IPS-18c (cell line): ENCODE measurements around the gene LRRC71.
A peak's percentile ranks its signal among the peaks of the same experiment; 100 is the strongest.

Experiments
- H3K4me3 ChIP-seq: 2 replicates; pipeline ENCODE4 v1.7.0; 2013; ENCODE audit warnings: low read depth, mild to moderate bottlenecking, low read length, moderate library complexity; ENCODE audit not compliant: insufficient read depth
- H3K9me3 ChIP-seq: one replicate; pipeline ENCODE4 v1.6.1; 2013; ENCODE audit warnings: mild to moderate bottlenecking, low read length, moderate library complexity; ENCODE audit not compliant: control insufficient read depth, insufficient read depth

The LRRC71 gene

GRCh38 chr1:156886583-156887281 is 33.7 kb upstream of the LRRC71 start:
- H3K4me3 ChIP-seq: peak overlapping the region; percentile 1; the same call in 1 of the 2 replicates
- H3K9me3 ChIP-seq: no peaks in the 10 kb centered on the region

DNA sequence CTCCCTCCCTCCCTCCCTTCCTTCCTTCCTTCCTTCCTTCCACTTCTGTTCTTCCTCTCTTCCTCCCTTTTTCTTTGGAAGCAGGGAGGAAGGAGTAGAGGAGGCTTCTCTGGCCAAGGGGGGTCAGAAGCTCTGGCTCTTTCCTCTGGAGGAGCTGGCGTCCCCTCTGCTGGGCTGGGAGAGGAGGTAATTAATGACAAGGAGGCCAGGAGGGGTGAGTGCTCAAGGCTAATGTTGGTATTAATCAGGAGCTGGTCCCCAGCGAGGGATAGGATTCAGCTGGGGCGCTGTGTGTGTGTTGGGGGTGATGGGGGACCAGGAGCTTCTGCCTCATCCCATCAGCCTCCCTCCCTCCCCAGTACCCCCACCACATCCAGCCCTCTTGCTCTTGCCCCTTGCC is 33.1 kb upstream of the LRRC71 start:
- Histone ChIP-seq H3K9me3 (no peaks in the 10 kb centered on the region), H3K4me3 (no peak overlapping the region; the same call in 1 of the 2 replicates)

- H3K9me3 ChIP-seq: no peaks in the 10 kb centered on the region
- no peak overlapping the region for H3K4me3 ChIP-seq
Measured at GRCh38 chr1:156887734-156888133, 32.7 kb upstream of the LRRC71 start.

DNA sequence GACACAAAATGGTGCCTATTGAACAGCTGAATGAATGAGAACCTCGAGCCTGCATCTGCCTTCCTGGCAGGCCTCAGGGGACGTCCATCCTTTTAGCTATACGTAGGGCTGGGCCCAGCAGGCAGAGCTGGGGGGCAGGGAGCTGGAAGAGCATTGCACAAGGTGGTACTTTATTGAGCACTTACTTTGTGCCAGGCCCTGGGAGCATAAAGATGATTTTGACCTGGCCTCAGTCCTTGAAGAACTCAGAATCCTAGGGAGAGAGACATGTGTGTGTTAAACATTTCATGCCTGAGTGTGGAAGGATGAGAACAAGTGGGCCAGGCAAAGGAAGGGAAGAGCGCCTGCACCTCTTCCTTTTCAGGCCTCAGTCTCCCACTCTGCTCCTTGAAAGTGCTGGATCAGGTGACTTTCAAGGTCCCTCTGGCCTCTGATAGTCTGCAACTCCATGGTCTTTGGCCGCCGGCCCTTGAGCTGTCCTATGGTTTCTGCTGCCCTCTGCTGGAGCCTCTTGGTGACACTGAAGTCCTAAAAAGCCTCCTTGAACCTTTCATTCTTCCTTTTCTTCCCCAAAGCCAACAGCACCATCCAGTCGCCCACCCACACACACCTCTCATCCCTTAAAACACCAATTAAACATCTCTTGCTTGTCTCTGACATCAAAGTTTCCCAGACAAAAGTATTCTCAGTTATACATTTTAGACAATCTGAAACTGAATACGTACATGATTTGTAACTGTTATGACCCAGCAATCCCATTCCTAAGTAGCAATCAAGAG is 30.4 kb upstream of the LRRC71 start:
- H3K9me3 ChIP-seq: no peaks in the 10 kb centered on the region
- no peak overlapping the region for H3K4me3 ChIP-seq

DNA sequence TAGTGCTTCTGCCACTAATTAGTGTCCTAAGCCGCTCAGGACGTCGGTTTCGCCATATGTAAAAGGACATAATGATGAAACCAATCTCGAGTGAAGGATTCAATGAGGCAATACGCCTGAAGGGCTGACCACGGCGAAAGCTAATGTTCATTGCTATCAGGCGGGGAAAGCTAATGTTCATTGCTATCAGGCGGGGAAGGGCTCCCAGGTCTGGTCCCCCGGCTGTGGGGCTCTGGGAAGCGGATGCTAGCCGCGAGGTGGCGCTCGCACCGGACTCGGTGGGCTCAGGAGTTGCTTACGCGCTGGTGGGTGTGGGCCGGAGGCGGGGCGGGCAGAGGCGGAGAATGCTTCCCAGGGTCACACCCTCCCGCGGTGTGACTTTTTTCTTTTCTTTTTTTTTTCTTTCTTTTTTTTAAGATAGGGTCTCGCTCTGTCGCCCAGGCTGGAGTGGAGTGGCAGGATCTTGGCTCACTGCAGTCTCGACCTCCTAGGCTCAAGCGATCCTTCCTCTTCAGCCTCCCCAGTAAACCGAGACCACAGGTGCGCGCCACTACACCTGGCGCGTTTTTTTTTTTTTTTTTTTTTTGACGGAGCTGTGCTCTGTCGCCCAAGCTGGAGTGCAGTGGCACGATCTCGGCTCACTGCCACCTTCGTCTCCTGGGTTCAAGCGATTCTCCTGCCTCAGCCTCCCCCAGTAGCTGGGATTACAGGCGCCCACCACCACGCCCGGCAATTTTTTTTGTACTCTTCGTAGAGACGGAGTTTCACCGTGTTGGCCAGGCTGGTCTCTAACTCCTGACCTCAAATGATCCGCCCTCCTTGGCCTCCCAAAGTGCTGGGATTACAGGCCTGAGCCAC is 28.0 kb upstream of the LRRC71 start:
- H3K9me3 ChIP-seq: no peaks in the 10 kb centered on the region
- peak overlapping the region; percentile 10; the same call in 1 of the 2 replicates for H3K4me3 ChIP-seq

DNA sequence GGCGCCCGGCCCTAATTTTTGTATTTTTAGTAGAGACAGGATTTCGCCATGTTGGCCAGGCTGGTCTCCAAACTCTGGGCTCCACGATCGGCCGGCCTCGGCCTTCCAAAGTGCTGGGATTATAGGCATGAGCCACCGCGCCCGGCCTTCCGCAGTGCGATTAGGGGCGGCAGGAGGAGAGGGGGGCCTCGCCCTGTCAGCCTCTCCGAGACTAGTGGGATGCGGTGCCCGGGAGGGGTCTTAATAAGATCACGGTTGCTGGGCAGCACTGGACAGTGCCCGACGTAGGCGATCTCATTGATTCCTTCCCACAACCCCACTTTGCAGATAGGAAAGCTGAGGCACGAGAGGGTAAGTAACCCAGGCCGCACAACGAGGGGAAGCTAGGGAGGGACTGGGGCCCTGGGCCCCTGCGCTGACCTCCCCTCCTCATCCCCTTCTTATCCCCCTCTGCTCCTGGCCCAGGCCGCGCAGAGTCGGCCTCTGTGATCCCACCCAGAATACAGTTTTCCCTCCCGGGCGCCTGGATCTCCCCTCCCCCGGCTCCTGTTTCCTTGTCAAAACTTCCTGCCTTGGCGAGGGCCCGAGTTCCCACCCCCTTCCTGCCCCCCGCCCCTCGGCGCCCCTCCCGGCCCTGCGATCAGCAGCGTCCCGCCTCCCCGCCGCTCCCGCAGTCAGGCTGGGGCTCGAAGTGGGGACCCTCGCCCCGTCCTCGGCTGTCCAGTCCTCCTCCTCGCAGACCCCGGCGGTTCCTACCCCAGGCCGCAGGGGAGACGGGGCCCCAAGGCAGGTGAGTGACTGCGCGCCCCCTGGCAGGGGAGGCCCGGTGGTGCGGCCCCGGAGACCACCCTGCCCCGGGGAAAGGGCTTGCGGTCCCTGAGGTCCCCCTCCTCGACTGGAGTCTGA is 27.1 kb upstream of the LRRC71 start, which contains the start of gene PEAR1:
Gene PEAR1, plus strand, starts transcription at position 671 of the 906 bp plus-strand sequence. CDS start 10,209 bp downstream, outside the sequence.
- Histone ChIP-seq H3K4me3 (peak within 1 kb of the TSS; percentile 44), H3K9me3 (no peaks in the 10 kb centered on the region)

DNA sequence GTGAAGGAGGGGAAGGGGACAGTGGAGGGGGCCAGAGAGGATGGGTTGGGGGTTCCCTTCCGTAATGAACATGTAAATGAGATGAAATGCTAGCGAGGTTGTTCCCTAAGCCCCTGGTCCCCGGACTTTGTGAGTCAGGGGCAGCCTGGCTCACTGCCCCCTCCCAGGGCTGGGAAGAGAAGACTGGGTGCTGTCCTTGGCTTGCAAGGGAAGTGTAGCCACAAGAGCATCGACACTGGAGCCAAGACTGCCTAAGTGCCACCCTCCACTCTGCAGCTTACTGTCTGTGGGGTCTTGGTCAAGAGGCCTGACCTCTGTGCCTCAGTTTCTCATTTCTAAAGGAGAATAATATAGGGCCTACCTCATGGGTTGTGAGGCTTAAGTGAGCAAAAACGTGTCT is 26.4 kb upstream of the LRRC71 start:
- Histone ChIP-seq H3K9me3 (no peaks in the 10 kb centered on the region), H3K4me3 (peak overlapping the region; percentile 40; the same call in 1 of the 2 replicates)

GRCh38 chr1:156894711-156895454 is 25.5 kb upstream of the LRRC71 start:
- Histone ChIP-seq H3K9me3 (no peaks in the 10 kb centered on the region), H3K4me3 (no peak overlapping the region)

DNA sequence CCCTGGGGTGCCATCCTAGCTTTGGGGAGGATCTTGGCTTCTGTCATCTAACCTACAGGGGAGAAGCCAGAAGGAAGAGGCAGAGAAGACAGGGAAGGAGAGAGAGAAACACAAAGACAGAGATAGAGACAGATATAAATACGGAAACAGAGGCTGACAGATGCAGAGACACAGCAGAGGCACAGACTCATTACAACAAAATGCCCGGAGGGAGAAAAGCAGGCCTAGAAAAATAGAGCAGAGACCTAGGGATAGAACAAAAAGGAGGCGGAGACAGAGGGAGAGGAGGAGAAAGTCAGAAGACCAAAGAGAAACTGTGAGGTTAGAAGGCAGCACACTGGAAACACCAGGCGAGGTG is 25.0 kb upstream of the LRRC71 start:
- no peak overlapping the region for H3K4me3 ChIP-seq
- H3K9me3 ChIP-seq: no peaks in the 10 kb centered on the region

DNA sequence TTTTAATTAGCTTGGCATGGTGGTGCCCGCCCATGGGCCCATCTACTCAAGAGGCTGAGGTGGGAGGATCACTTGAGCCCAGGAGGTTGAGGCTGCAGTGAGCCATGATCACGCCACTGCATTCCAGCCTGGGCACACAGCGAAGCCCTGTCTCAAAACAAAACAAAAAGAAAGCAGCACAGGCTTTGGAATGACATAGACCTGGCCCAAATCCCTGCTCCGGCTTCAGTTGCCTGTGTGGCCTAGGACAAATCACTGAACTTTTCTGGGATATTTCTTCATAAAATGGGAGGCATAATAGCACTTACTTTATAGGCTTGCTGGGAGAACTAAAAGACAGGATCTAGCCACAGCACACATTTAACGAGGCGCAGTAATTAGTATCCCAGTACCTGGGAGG is 24.5 kb upstream of the LRRC71 start:
- no peak overlapping the region for H3K4me3 ChIP-seq
- no peaks in the 10 kb centered on the region for H3K9me3 ChIP-seq

DNA sequence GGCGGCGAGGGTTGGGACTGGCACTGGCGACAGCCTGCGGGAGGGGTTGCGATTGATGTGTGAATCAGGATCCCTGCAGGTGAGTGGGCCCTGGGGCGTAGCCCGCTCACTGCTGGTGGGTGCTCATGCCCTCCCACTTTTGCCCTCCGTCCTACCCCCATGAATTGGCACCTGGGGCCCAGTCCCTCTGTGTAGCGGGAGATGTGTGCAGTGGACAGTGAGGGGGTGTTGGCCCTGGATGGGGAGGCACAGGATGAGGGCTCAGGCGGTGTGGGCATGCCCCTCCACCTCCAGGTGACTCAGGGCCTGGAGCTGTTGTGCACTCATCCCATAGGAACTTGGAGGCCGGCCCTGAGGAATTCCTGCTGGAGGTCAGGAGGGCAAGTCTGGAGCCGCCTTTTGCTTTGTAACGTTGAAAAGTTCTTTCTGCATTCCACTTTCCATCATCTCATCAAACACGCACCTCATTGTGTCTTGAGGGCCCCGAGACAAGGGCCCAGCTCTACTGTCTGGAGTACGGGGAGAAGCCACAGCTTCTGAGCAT is 23.9 kb upstream of the LRRC71 start:
- Histone ChIP-seq H3K9me3 (no peaks in the 10 kb centered on the region), H3K4me3 (no peak overlapping the region)

GRCh38 chr1:156897078-156897825 is 23.2 kb upstream of the LRRC71 start:
- H3K9me3 ChIP-seq: no peaks in the 10 kb centered on the region
- H3K4me3 ChIP-seq: no peak overlapping the region

GRCh38 chr1:156898161-156898566 is 22.3 kb upstream of the LRRC71 start:
- Histone ChIP-seq H3K9me3 (no peaks in the 10 kb centered on the region), H3K4me3 (no peak overlapping the region)

- no peak overlapping the region for H3K4me3 ChIP-seq
- H3K9me3 ChIP-seq: no peaks in the 10 kb centered on the region
Measured at GRCh38 chr1:156898971-156899664, 21.3 kb upstream of the LRRC71 start.
